Stimulated activated naive B cell treated with anti-CD40 and anti-IgM and Interleukin-4, amounts not matched to agents 10 μg/mL and 1 μg/mL and 100 μg/mL, for 72 hours (primary cell): ENCODE results near the gene CACHD1.

Source experiments
- ATAC-seq, 2 donors: fragments of 150-1000 bp; cut with Tn5 transposase; replicated peaks; 2 replicates each; pipeline ENCODE4 v1.10.0; 2021; ENCODE audit warnings: moderate library complexity in 1 of 2
- DNase-seq: peaks from one replicate; pipeline ENCODE4 v3.0.0; 2021
- H3K27ac Mint-ChIP-seq: one replicate; pipeline ENCODE4 v1.8.0; 2022; ENCODE audit warnings: mild to moderate bottlenecking, mixed read lengths
- H3K27me3 Mint-ChIP-seq, 2 donors: one replicate each; pipeline ENCODE4 v1.8.0; 2022; ENCODE audit warnings: mixed read lengths in 2 of 2
- H3K36me3 Mint-ChIP-seq, 2 donors: one replicate each; pipeline ENCODE4 v1.8.0; 2022; ENCODE audit warnings: mixed read lengths in 2 of 2, mild to moderate bottlenecking in 1 of 2
- H3K4me1 Mint-ChIP-seq, 2 donors: one replicate each; pipeline ENCODE4 v1.8.0; 2022; ENCODE audit warnings: mixed read lengths in 2 of 2, mild to moderate bottlenecking in 1 of 2
- H3K4me3 Mint-ChIP-seq, 2 donors: one replicate each; pipeline ENCODE4 v1.8.0; 2022; ENCODE audit warnings: mild to moderate bottlenecking in 2 of 2, mixed read lengths in 2 of 2, moderate library complexity in 1 of 2
- H3K9me3 Mint-ChIP-seq, 2 donors: one replicate each; pipeline ENCODE4 v1.8.0; 2022; ENCODE audit warnings: mixed read lengths in 2 of 2, mild to moderate bottlenecking in 1 of 2

CACHD1 gene

DNA sequence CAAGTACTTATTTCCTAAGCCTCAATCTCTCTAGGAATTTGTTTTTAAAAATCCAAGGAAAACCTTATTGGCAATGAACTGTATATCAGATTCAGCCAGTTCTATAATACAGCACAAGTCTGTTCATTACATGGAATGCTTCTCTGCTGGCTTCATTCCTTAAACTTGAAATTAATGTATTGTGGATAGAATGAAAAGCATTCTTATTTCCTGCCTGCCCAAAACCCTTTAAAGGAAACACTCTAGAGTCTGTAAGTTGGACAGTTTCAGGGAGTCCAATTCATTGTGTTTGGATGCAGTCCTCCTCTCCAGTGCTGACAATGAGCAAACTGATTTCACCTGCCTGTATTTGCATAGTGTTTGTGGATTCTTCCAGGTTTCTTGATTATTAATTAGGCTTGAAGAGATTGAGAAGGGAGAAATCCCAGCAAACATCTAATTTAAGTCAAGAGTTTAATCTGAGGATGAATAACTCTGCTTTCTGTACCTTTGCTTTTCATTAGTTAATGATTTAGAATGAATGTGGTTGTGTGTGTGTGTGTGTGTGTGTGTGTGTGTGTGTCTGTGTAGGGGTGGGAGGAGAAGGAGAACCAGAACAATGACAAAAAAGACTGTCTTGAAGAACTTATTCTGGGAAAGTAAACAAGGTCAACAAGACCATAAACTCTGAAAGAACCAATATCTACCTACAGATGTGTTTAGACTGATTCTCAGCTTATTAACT is 61.2 kb downstream of the CACHD1 start:
- H3K36me3 Mint-ChIP-seq: no peaks in the 10 kb centered on the region
- H3K27ac Mint-ChIP-seq: no peak overlapping the region
- no peaks in the 10 kb centered on the region for H3K4me1 Mint-ChIP-seq
- H3K9me3 Mint-ChIP-seq: peaks cover 0 to 2% of the 10 kb centered on the region in 2 donors
- DNase-seq: no peak
- no peak for ATAC-seq
- peaks cover 0 to 3% of the 10 kb centered on the region in 2 donors for H3K27me3 Mint-ChIP-seq
- H3K4me3 Mint-ChIP-seq: no peak overlapping the region

- peaks cover 0 to 2% of the 10 kb centered on the region in 2 donors for H3K9me3 Mint-ChIP-seq
- H3K4me1 Mint-ChIP-seq: no peaks in the 10 kb centered on the region
- no peak overlapping the region for H3K27ac Mint-ChIP-seq
- DNase-seq: no peak
- H3K27me3 Mint-ChIP-seq: no peaks in the 10 kb centered on the region
- no peaks in the 10 kb centered on the region for H3K36me3 Mint-ChIP-seq
- no peak for ATAC-seq
- H3K4me3 Mint-ChIP-seq: no peak overlapping the region
Measured at GRCh38 chr1:64532646-64533045, 62.7 kb downstream of the CACHD1 start.

GRCh38 chr1:64535938-64536835 is 66.3 kb downstream of the CACHD1 start:
- H3K27ac Mint-ChIP-seq: no peak overlapping the region

DNA sequence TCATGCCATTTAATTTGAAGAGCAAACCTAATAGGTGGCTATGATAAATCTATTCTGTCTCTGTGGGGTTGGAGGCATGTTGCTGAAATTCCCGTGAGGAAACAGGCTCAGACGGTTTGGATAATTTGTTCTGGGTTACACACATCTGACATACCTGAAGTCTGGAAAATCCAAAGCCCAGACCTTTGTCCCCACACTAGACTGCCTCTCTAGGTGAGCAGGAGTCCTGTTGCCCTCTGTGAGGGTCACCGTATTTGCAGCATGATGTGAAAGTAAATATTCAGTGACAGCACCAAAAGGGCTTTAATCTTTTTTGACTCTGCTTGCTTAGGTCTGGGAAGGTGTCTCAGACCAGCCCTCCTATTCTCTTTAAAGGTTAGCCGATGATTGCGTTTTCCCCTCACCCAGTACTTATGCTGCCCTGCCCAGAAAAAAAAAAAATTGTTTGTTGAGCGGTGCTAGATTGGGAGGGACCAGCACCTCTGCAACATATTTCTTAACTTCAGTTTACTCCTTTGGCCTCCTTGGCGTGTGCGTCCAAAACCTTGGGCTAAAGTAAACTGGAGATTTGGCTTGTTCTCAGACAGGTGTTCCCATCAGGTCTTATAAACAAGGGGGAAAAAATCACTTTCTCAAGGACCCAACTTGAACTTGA is 67.0 kb downstream of the CACHD1 start:
- Mint-ChIP-seq H3K36me3 (no peaks in the 10 kb centered on the region), H3K9me3 (peaks cover 0 to 2% of the 10 kb centered on the region in 2 donors), H3K27me3 (no peaks in the 10 kb centered on the region), H3K27ac (no peak overlapping the region), H3K4me3 (no peak overlapping the region), H3K4me1 (no peaks in the 10 kb centered on the region)
- DNase-seq (no peak), ATAC-seq (no peak)

More at GRCh38 chr1:64535938-64536835, 66.3 kb downstream of the CACHD1 start:
- H3K36me3 Mint-ChIP-seq: no peaks in the 10 kb centered on the region
- H3K4me1 Mint-ChIP-seq: no peaks in the 10 kb centered on the region
- ATAC-seq (no peak), DNase-seq (no peak)
- peaks cover 0 to 2% of the 10 kb centered on the region in 2 donors for H3K9me3 Mint-ChIP-seq
- no peaks in the 10 kb centered on the region for H3K27me3 Mint-ChIP-seq
- no peak overlapping the region for H3K4me3 Mint-ChIP-seq

DNA sequence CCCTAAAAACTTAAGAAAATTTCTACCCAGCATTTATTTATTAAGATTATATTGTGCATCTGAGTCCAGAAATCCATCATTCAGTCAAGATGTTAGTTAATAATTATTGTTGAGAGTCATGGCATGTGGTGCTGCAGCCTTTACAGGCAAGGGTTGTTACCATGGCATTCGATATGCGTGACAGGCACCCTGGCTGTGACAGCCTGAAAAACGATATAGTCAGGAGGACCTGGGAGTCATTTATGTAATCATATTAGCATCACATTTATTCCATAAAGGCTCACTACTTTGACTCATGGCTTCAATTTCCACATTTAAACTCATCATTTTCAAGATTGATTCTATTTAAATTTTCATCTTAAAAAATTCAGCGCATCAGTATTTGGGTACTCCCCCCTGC is 68.0 kb downstream of the CACHD1 start:
- DNase-seq (no peak), ATAC-seq (no peak)
- no peak overlapping the region for H3K27ac Mint-ChIP-seq
- H3K9me3 Mint-ChIP-seq: peaks cover 0 to 2% of the 10 kb centered on the region in 2 donors
- H3K4me1 Mint-ChIP-seq: no peaks in the 10 kb centered on the region
- no peaks in the 10 kb centered on the region for H3K36me3 Mint-ChIP-seq
- no peaks in the 10 kb centered on the region for H3K27me3 Mint-ChIP-seq
- no peak overlapping the region for H3K4me3 Mint-ChIP-seq

DNA sequence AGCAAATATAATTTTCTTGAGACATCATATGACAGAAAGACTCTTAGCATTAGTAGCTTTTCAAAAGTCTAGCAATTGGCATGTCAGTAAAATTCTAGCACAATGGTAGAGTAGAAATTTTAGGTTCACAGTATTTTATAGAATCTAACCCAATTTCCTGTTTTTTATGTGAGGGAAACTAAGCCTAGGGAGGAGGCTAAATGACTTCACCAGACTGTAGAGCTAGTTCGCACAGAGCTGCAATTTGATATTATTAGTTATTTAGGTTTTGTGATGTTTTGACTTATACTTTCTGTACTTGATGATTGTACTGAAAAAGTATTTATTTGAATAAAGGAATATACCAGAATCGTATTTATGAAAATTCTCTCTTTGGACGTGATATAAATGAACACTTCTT is 68.5 kb downstream of the CACHD1 start:
- H3K4me1 Mint-ChIP-seq: no peaks in the 10 kb centered on the region
- no peak for DNase-seq

GRCh38 chr1:64539289-64539688 is 69.4 kb downstream of the CACHD1 start:
- Mint-ChIP-seq H3K27me3 (no peaks in the 10 kb centered on the region), H3K4me3 (no peak overlapping the region), H3K4me1 (no peaks in the 10 kb centered on the region), H3K27ac (no peak overlapping the region), H3K9me3 (peaks cover 0 to 2% of the 10 kb centered on the region in 2 donors), H3K36me3 (no peaks in the 10 kb centered on the region)
- DNase-seq: no peak
- ATAC-seq: no peak

More for the DNA sequence above, 68.5 kb downstream of the CACHD1 start:
- H3K4me3 Mint-ChIP-seq: no peak overlapping the region
- H3K27me3 Mint-ChIP-seq: no peaks in the 10 kb centered on the region
- H3K36me3 Mint-ChIP-seq: no peaks in the 10 kb centered on the region
- H3K9me3 Mint-ChIP-seq: peaks cover 0 to 2% of the 10 kb centered on the region in 2 donors
- H3K27ac Mint-ChIP-seq: no peak overlapping the region
- ATAC-seq: no peak

DNA sequence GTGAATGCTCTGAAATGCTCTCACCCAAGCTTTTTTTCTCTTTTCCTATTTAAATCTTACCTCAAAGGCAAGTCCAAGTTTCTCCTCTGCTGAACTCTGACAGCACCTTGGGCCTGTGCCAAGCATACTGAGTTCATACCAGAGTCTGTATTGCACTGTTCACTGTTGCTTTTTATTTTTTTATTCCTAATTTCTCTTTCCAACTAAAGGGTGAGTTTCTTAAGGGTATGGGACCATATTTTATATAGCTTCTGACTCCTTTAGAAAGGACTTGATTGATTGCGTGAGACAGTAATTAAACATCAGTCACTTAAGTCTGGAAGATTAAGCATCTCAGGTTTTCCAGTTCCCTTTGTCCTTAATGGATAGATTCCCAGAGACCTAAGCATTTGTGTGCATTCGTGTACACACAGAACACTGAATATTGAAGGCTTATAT is 69.9 kb downstream of the CACHD1 start:
- DNase-seq (no peak), ATAC-seq (no peak)
- Mint-ChIP-seq H3K36me3 (no peaks in the 10 kb centered on the region), H3K27ac (no peak overlapping the region), H3K4me3 (no peak overlapping the region), H3K27me3 (no peaks in the 10 kb centered on the region), H3K9me3 (no peaks in the 10 kb centered on the region), H3K4me1 (no peaks in the 10 kb centered on the region)

DNA sequence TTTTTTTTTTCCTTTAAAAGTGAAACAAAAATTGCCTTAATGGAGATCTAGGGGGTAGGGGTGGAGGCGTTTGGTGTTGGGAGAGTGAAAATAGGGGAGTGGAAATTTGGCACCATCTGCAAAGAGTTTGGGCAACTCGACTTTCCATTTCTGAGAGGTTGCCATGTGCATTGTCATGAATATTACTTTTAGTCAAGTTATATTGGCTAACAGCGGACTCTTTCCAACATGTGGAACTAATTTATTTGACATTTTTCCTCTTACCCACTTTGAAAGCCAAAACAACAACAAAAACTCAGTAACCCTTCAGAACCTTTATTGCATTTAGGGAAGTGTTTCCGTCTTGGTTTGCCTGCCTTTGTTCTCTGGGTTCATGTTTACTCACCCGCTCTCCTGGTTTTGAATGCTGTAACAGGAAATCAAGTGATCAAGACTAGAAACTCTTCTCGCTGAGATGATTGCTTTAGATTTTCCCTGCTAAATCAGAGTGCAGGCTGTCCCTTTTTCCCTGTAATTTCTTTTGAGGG is 70.4 kb downstream of the CACHD1 start:
- no peak for ATAC-seq
- no peak overlapping the region for H3K4me3 Mint-ChIP-seq
- no peaks in the 10 kb centered on the region for H3K36me3 Mint-ChIP-seq
- H3K27ac Mint-ChIP-seq: no peak overlapping the region
- no peaks in the 10 kb centered on the region for H3K9me3 Mint-ChIP-seq
- no peaks in the 10 kb centered on the region for H3K27me3 Mint-ChIP-seq
- no peaks in the 10 kb centered on the region for H3K4me1 Mint-ChIP-seq
- DNase-seq: no peak

DNA sequence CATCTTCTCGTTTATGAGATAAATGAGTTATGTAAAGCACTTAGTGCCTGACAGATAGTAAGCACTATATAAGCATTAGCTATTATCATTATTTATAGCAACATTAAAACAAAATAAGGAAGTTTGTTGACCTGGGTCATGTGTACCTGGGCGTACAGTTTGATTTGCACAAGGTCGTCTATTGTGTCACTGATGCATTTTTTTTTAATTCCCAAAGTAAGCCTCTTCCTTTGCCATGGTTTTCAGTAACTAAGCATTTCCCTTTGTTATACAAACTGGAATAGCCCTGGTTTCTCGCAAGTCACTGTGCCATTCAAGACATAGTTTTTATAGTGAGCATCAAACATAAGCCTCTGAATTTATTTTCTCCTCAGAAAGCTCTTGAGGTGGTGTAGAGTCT is 72.2 kb downstream of the CACHD1 start:
- no peak for ATAC-seq
- no peak for DNase-seq
- Mint-ChIP-seq H3K36me3 (no peaks in the 10 kb centered on the region), H3K4me1 (no peaks in the 10 kb centered on the region), H3K4me3 (no peak overlapping the region), H3K27me3 (no peaks in the 10 kb centered on the region), H3K9me3 (no peaks in the 10 kb centered on the region), H3K27ac (no peak overlapping the region)

DNA sequence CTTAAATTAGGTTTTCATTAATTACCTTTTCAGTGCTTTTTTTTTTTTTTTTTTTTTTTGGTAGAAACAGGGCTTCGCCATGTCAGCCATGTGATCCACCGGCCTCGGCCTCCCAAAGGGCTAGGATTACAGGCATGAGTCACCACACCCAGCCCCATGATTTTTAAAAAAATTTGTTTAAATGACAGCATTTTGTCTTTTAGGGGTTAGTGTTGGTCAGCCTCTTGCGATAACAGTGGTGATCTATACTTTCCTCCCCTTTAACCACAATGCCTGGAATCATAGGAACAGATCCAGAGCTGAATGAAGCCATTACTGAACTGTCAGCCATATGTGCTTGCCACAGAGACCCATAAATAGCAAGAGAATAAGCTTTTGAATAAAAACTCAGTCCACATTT is 73.9 kb downstream of the CACHD1 start:
- ATAC-seq: no peak
- Mint-ChIP-seq H3K9me3 (no peaks in the 10 kb centered on the region), H3K4me3 (no peak overlapping the region), H3K27me3 (no peaks in the 10 kb centered on the region), H3K27ac (no peak overlapping the region), H3K36me3 (no peaks in the 10 kb centered on the region), H3K4me1 (no peaks in the 10 kb centered on the region)
- DNase-seq: no peak

DNA sequence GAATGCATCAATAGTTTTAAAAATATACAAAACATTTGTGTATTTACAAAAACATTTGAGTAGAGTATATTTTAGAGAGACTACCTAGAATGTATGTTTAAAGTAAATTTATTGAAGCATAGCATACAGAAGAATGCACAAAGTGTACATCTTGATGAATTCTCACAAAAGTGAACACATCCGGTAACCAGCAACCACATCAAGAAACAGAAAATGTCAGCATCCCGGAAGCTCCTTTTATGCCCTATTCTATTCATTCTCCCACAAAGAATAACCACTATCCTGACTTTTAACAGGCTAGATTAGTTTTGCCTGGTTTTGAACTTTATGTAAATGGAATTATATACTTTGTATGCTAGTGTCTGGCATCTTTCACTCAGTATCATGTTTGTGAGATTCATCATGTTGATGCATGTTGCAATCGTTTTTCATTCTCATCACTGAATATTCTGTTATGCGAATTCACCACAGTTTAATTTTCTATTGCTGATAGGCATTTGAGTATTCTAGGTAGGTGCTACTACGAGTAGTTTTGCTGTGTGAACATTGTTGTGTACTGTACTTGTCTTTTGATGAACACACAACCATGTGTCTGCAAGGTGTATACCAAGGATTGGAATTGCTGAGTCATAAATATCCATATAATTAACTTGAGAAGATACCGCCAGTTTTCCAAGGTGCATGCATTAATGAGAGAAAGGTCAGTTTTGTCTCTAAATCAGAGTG is 75.4 kb downstream of the CACHD1 start:
- Mint-ChIP-seq H3K36me3 (no peaks in the 10 kb centered on the region), H3K27ac (no peak overlapping the region), H3K4me1 (no peaks in the 10 kb centered on the region), H3K9me3 (no peaks in the 10 kb centered on the region), H3K27me3 (no peaks in the 10 kb centered on the region), H3K4me3 (no peak overlapping the region)
- ATAC-seq (no peak), DNase-seq (no peak)

DNA sequence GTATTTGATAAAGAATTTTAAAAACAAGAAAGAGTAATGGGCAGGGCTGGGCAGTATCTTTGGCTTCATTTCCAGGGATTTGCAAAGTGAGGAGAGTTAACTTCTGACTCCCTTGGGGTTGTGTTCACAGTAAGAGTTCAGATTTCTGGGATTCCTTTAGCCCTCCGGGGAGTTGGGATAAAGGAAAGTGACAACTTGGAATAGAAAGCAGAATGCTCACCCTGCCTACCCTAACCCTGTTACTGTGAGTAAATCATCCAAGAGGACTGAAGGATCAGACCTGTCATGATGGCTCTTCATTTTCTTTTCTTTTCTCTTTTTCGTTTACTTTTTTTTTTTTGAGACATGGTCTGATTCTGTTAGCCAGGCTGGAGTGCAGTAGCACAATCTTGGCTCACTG is 76.1 kb downstream of the CACHD1 start:
- no peaks in the 10 kb centered on the region for H3K36me3 Mint-ChIP-seq
- H3K9me3 Mint-ChIP-seq: no peaks in the 10 kb centered on the region
- ATAC-seq: no peak
- no peak overlapping the region for H3K27ac Mint-ChIP-seq
- no peaks in the 10 kb centered on the region for H3K27me3 Mint-ChIP-seq
- no peak overlapping the region for H3K4me3 Mint-ChIP-seq
- H3K4me1 Mint-ChIP-seq: no peaks in the 10 kb centered on the region
- DNase-seq: no peak
